ENCODE data around the gene TLL2.

GRCh38 chr10:96359616-96360015 lies 154.1 kb downstream of the TLL2 start:
- no peak for TF ChIP-seq EZH2 (IDR thresholded peaks at IDR 0.05; ENCODE audit: low read depth, unreplicated experiment)
- no peak for TF ChIP-seq POLR2AphosphoS5 (IDR thresholded peaks at IDR 0.05; ENCODE audit: low read depth)
- TF ChIP-seq REST (IDR thresholded peaks at IDR 0.05; ENCODE audit: unreplicated experiment): no peak
- TF ChIP-seq CTCF (conservative IDR thresholded peaks at IDR 0.05; ENCODE audit: low read depth in 2 of 2): no peak
- TF ChIP-seq ZNF331 (CRISPR knock-in tag; IDR thresholded peaks at IDR 0.05; ENCODE audit: low read depth): no peak
- no peak for TF ChIP-seq EZH2phosphoT487 (IDR thresholded peaks at IDR 0.05; ENCODE audit: unreplicated experiment)
- no peak for TF ChIP-seq ETS1 (IDR thresholded peaks at IDR 0.05)
- TF ChIP-seq CREB1 (CRISPR knock-in tag; IDR thresholded peaks at IDR 0.05; ENCODE audit: low read depth): no peak
- TF ChIP-seq NANOG (IDR thresholded peaks at IDR 0.05; ENCODE audit: borderline replicate concordance): no peak
- TF ChIP-seq STAT1 (IDR thresholded peaks at IDR 0.05; ENCODE audit: unreplicated experiment): no peak
- TF ChIP-seq ZNF114 (CRISPR knock-in tag; IDR thresholded peaks at IDR 0.05): no peak
